Measurements from ENCODE around the gene ELAVL1. TPM values are rescaled to one million over a fixed set of nuclear protein-coding genes. Genes with fewer than 3 reads are reported as not detected.

The ELAVL1 gene
- total and polyA plus RNA-seq, 9 of the 15 experiments (the other 6 are each of a cell fraction or from before 2014, with no cell fraction given), result 4.3 to 172 (median 69.2) TPM

GRCh38 chr19:7943444-7944176, 61.8 kb downstream of the ELAVL1 start, which contains the start of gene TIMM44 (continued):
- TF ChIP-seq, protein P1, sequence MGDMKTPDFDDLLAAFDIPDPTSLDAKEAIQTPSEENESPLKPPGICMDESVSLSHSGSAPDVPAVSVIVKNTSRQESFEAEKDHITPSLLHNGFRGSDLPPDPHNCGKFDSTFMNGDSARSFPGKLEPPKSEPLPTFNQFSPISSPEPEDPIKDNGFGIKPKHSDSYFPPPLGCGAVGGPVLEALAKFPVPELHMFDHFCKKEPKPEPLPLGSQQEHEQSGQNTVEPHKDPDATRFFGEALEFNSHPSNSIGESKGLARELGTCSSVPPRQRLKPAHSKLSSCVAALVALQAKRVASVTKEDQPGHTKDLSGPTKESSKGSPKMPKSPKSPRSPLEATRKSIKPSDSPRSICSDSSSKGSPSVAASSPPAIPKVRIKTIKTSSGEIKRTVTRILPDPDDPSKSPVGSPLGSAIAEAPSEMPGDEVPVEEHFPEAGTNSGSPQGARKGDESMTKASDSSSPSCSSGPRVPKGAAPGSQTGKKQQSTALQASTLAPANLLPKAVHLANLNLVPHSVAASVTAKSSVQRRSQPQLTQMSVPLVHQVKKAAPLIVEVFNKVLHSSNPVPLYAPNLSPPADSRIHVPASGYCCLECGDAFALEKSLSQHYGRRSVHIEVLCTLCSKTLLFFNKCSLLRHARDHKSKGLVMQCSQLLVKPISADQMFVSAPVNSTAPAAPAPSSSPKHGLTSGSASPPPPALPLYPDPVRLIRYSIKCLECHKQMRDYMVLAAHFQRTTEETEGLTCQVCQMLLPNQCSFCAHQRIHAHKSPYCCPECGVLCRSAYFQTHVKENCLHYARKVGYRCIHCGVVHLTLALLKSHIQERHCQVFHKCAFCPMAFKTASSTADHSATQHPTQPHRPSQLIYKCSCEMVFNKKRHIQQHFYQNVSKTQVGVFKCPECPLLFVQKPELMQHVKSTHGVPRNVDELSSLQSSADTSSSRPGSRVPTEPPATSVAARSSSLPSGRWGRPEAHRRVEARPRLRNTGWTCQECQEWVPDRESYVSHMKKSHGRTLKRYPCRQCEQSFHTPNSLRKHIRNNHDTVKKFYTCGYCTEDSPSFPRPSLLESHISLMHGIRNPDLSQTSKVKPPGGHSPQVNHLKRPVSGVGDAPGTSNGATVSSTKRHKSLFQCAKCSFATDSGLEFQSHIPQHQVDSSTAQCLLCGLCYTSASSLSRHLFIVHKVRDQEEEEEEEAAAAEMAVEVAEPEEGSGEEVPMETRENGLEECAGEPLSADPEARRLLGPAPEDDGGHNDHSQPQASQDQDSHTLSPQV (IDR thresholded peaks at IDR 0.05), result no peak
- TF ChIP-seq YBX1 (IDR thresholded peaks at IDR 0.05) (no peak), RBM34 (IDR thresholded peaks at IDR 0.05; ENCODE audit: borderline replicate concordance, insufficient read depth, low read length) (no peak), NR2C2 (CRISPR knock-in tag; IDR thresholded peaks at IDR 0.05) (0 out of 2 replicates have a peak, but pooled peaks have one; percentile 32), NR2C2 (tag; IDR thresholded peaks at IDR 0.05) (peak; percentile 95), C11orf30 (IDR thresholded peaks at IDR 0.05; ENCODE audit: low read depth) (peak; percentile 97), PML (IDR thresholded peaks at IDR 0.05; ENCODE audit: low read length) (peak; percentile 59; the same call in 1 of the 2 replicates), FUS (optimal IDR thresholded peaks at IDR 0.05; ENCODE audit: low read depth, low read length) (no peak), POLR2H (tag; IDR thresholded peaks at IDR 0.05; ENCODE audit: low read depth) (peak; percentile 81), DDX20 (tag; IDR thresholded peaks at IDR 0.05; ENCODE audit: low read depth) (no peak), MYC (IDR thresholded peaks at IDR 0.05; ENCODE audit: low read depth, low read length) (peak; percentile 97), MYC (CRISPR knock-in tag; IDR thresholded peaks at IDR 0.05; ENCODE audit: borderline replicate concordance, low read depth) (peak; percentile 85), TCF7L2 (IDR thresholded peaks at IDR 0.05; ENCODE audit: low read depth, low read length) (no peak), ZNF445 (CRISPR knock-in tag; IDR thresholded peaks at IDR 0.05; ENCODE audit: low read depth) (no peak)
- TF ChIP-seq, protein P2, sequence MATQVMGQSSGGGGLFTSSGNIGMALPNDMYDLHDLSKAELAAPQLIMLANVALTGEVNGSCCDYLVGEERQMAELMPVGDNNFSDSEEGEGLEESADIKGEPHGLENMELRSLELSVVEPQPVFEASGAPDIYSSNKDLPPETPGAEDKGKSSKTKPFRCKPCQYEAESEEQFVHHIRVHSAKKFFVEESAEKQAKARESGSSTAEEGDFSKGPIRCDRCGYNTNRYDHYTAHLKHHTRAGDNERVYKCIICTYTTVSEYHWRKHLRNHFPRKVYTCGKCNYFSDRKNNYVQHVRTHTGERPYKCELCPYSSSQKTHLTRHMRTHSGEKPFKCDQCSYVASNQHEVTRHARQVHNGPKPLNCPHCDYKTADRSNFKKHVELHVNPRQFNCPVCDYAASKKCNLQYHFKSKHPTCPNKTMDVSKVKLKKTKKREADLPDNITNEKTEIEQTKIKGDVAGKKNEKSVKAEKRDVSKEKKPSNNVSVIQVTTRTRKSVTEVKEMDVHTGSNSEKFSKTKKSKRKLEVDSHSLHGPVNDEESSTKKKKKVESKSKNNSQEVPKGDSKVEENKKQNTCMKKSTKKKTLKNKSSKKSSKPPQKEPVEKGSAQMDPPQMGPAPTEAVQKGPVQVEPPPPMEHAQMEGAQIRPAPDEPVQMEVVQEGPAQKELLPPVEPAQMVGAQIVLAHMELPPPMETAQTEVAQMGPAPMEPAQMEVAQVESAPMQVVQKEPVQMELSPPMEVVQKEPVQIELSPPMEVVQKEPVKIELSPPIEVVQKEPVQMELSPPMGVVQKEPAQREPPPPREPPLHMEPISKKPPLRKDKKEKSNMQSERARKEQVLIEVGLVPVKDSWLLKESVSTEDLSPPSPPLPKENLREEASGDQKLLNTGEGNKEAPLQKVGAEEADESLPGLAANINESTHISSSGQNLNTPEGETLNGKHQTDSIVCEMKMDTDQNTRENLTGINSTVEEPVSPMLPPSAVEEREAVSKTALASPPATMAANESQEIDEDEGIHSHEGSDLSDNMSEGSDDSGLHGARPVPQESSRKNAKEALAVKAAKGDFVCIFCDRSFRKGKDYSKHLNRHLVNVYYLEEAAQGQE (IDR thresholded peaks at IDR 0.05; ENCODE audit: borderline replicate concordance), result peak; percentile 66
- TF ChIP-seq, protein P2 (CRISPR knock-in tag; IDR thresholded peaks at IDR 0.05; ENCODE audit: low read depth), result peak; percentile 61
